SK-N-SH (cell line): Measurements from ENCODE around the gene PDGFA. TPM values are rescaled to one million over a fixed set of nuclear protein-coding genes. Genes with fewer than 3 reads are reported as not detected.

Experiments
- CTCF ChIA-PET: fragments of 300-600, 350-600 bp; formaldehyde crosslinking; extraction: SDS; loops from one replicate; lab custom pipeline; 2021; lab: Yijun Ruan, JAX
- POLR2A ChIA-PET: fragments of 350-600 bp; sonication (Branson Sonifier 250); formaldehyde crosslinking; extraction: SDS; loops from one replicate; lab custom pipeline; 2020; ENCODE audit warnings: antibody characterized with exemption, inconsistent platforms; lab: Yijun Ruan, JAX
- DNase-seq: peaks from one replicate; pipeline ENCODE4 v3.0.0; 2012
- H2AFZ ChIP-seq: fragments of 200-600 bp; sonication (generic); 2 replicates; pipeline ENCODE4 v1.8.1; 2016; ENCODE audit warnings: antibody characterized with exemption, mild to moderate bottlenecking, low read depth
- H3F3A ChIP-seq: fragments of 200-600 bp; sonication (generic); replicated peaks from 2 replicates; pipeline ENCODE3; 2016; ENCODE audit warnings: antibody characterized with exemption, mild to moderate bottlenecking; ENCODE audit not compliant: insufficient read depth
- H3K27ac ChIP-seq, 2 experiments: fragments of 200-500 bp in 1 of 2; fragments of 200-600 bp in 1 of 2; sonication (Bioruptor generic) in 1 of 2; sonication (generic), shearing (Covaris generic) in 1 of 2; 2 replicates each; pipeline versions ENCODE4 v1.5.1 to v1.6.1; 2014 to 2016; ENCODE audit warnings: low read depth in 2 of 2, inconsistent platforms in 1 of 2, low read length in 1 of 2, mild to moderate bottlenecking in 1 of 2, mixed read lengths in 1 of 2
- H3K27me3 ChIP-seq: fragments of 200-600 bp; sonication (generic), shearing (Covaris generic); 2 replicates; pipeline ENCODE4 v1.6.1; 2016; ENCODE audit warnings: mixed run types; ENCODE audit not compliant: insufficient read depth
- H3K36me3 ChIP-seq, 2 experiments: fragments of 200-500 bp in 1 of 2; fragments of 200-600 bp in 1 of 2; sonication (Bioruptor generic) in 1 of 2; sonication (generic) in 1 of 2; replicated peaks in 1 of 2; 2 replicates each; pipeline versions ENCODE3 to v1.5.1; 2014 to 2016; ENCODE audit warnings: low read length in 1 of 2, mild to moderate bottlenecking in 1 of 2; ENCODE audit not compliant: insufficient read depth in 2 of 2, control insufficient read depth in 1 of 2
- H3K4me1 ChIP-seq, 2 experiments: fragments of 200-500 bp in 1 of 2; fragments of 200-600 bp in 1 of 2; sonication (Bioruptor generic) in 1 of 2; sonication (generic), shearing (Covaris generic) in 1 of 2; 2 replicates each; pipeline versions ENCODE4 v1.5.1 to v1.6.1; 2014 to 2016; ENCODE audit warnings: low read depth in 1 of 2, low read length in 1 of 2, mixed run types in 1 of 2; ENCODE audit not compliant: insufficient read depth in 2 of 2, control insufficient read depth in 1 of 2
- H3K4me2 ChIP-seq: fragments of 200-600 bp; sonication (generic), shearing (Covaris generic); 2 replicates; pipeline ENCODE4 v1.6.1; 2017; ENCODE audit warnings: mixed run types
- H3K4me3 ChIP-seq, 2 experiments: fragments of 200-500 bp in 1 of 2; fragments of 200-600 bp in 1 of 2; sonication (Bioruptor generic) in 1 of 2; sonication (generic), shearing (Covaris generic) in 1 of 2; 2 replicates each; pipeline versions ENCODE4 v1.5.1 to v1.8.1; 2014 to 2016; ENCODE audit warnings: low read depth in 2 of 2, inconsistent platforms in 1 of 2, low read length in 1 of 2, mild to moderate bottlenecking in 1 of 2, mixed read lengths in 1 of 2, moderate library complexity in 1 of 2
- H3K79me2 ChIP-seq: fragments of 200-600 bp; sonication (generic); 2 replicates; pipeline ENCODE4 v1.8.1; 2017; ENCODE audit warnings: mild to moderate bottlenecking; ENCODE audit not compliant: insufficient read depth
- H3K9ac ChIP-seq: fragments of 200-600 bp; sonication (generic); 2 replicates; pipeline ENCODE4 v1.6.1; 2017; ENCODE audit warnings: mixed run types
- H3K9me2 ChIP-seq: fragments of 200-600 bp; sonication (generic); 2 replicates; pipeline ENCODE4 v1.6.1; 2017; ENCODE audit warnings: mixed run types
- H3K9me3 ChIP-seq: fragments of 200-600 bp; sonication (generic); 2 replicates; pipeline ENCODE4 v1.6.1; 2017; ENCODE audit warnings: mixed run types, mild to moderate bottlenecking, moderate library complexity
- H4K20me1 ChIP-seq: fragments of 200-600 bp; sonication (generic); 2 replicates; pipeline ENCODE4 v1.6.1; 2017; ENCODE audit warnings: mild to moderate bottlenecking, mixed run types; ENCODE audit not compliant: insufficient read depth
- CTCF ChIP-seq: fragments of 200-600 bp; sonication (generic); IDR thresholded peaks from 2 replicates; pipeline ENCODE4 v1.6.1; 2017; ENCODE audit warnings: antibody characterized with exemption, mild to moderate bottlenecking, moderate library complexity
- EP300 ChIP-seq, 2 experiments: IDR thresholded peaks; 2 replicates each; pipeline versions ENCODE4 v1.4.0 to v1.6.1; 2012; ENCODE audit warnings: borderline replicate concordance in 1 of 2, low read depth in 1 of 2, low read length in 1 of 2
- EZH2phosphoT487 ChIP-seq: fragments of 200-600 bp; sonication (generic); IDR thresholded peaks from 2 replicates; pipeline ENCODE4 v1.6.1; 2017; ENCODE audit warnings: low read depth, mixed run types, mild to moderate bottlenecking, antibody characterized with exemption, moderate library complexity, borderline replicate concordance
- FOSL2 ChIP-seq: IDR thresholded peaks from 2 replicates; pipeline ENCODE4 v1.4.0; 2012; ENCODE audit warnings: low read depth, mild to moderate bottlenecking, moderate library complexity, borderline replicate concordance
- FOXJ3 ChIP-seq: sonication (generic); formaldehyde crosslinking; IDR thresholded peaks from 2 replicates; pipeline ENCODE4 v1.5.1; 2020; ENCODE audit warnings: mild to moderate bottlenecking, missing genetic modification reagents
- FOXM1 ChIP-seq: IDR thresholded peaks from 2 replicates; pipeline ENCODE4 v1.4.0; 2012; ENCODE audit warnings: low read depth, mild to moderate bottlenecking
- GABPA ChIP-seq: IDR thresholded peaks from 2 replicates; pipeline ENCODE4 v1.4.0; 2012; ENCODE audit warnings: low read depth, mild to moderate bottlenecking
- GATA2 ChIP-seq: sonication (generic); formaldehyde crosslinking; IDR thresholded peaks from 2 replicates; pipeline ENCODE4 v1.5.0; 2020; ENCODE audit warnings: mild to moderate bottlenecking, missing genetic modification reagents
- JUND ChIP-seq: IDR thresholded peaks from 2 replicates; pipeline ENCODE4 v1.4.0; 2012
- MAX ChIP-seq: IDR thresholded peaks from 2 replicates; pipeline ENCODE4 v1.4.0; 2012; ENCODE audit warnings: low read depth
- MEF2A ChIP-seq: IDR thresholded peaks from 2 replicates; pipeline ENCODE4 v1.4.0; 2012; ENCODE audit warnings: low read depth, borderline replicate concordance
- MXI1 ChIP-seq: IDR thresholded peaks from 2 replicates; pipeline ENCODE4 v1.6.1; 2012; ENCODE audit warnings: mild to moderate bottlenecking, low read depth, low read length, improper control_type of control experiment
- NFIC ChIP-seq: IDR thresholded peaks from 2 replicates; pipeline ENCODE4 v1.4.0; 2012; ENCODE audit warnings: borderline replicate concordance
- NRF1 ChIP-seq: IDR thresholded peaks from 2 replicates; pipeline ENCODE4 v1.6.1; 2012; ENCODE audit warnings: low read depth, mild to moderate bottlenecking, low read length
- POLR2AphosphoS5 ChIP-seq: IDR thresholded peaks from 2 replicates; pipeline ENCODE4 v1.6.1; 2012; ENCODE audit warnings: low read depth, low read length
- RAD21 ChIP-seq: IDR thresholded peaks from 2 replicates; pipeline ENCODE4 v1.6.1; 2012; ENCODE audit warnings: mild to moderate bottlenecking, low read length
- REST ChIP-seq: IDR thresholded peaks from 2 replicates; pipeline ENCODE4 v1.6.1; 2012; ENCODE audit warnings: mild to moderate bottlenecking, low read depth, low read length, moderate library complexity
- RXRA ChIP-seq: IDR thresholded peaks from 2 replicates; pipeline ENCODE4 v1.4.0; 2012; ENCODE audit warnings: low read depth, mild to moderate bottlenecking, borderline replicate concordance
- SIN3A ChIP-seq: IDR thresholded peaks from 2 replicates; pipeline ENCODE4 v1.6.1; 2012; ENCODE audit warnings: low read depth, mild to moderate bottlenecking, low read length, moderate library complexity, borderline replicate concordance
- SMC3 ChIP-seq: IDR thresholded peaks from 2 replicates; pipeline ENCODE4 v1.6.1; 2012; ENCODE audit warnings: low read depth, low read length, improper control_type of control experiment
- TAF1 ChIP-seq: IDR thresholded peaks from 2 replicates; pipeline ENCODE4 v1.6.1; 2012; ENCODE audit warnings: low read depth, mild to moderate bottlenecking, low read length, moderate library complexity, borderline replicate concordance
- TCF12 ChIP-seq: IDR thresholded peaks from 2 replicates; pipeline ENCODE4 v1.4.0; 2012
- TEAD4 ChIP-seq: IDR thresholded peaks from 2 replicates; pipeline ENCODE4 v1.4.0; 2012; ENCODE audit warnings: mild to moderate bottlenecking, borderline replicate concordance; ENCODE audit not compliant: insufficient read depth
- YY1 ChIP-seq: IDR thresholded peaks from 2 replicates; pipeline ENCODE4 v1.4.0; 2012; ENCODE audit warnings: low read depth, mild to moderate bottlenecking
- whole genome bisulfite sequencing: methylation state at CpG from one replicate; pipeline ENCODE4 v1.1.6; 2017; ENCODE audit warnings: low lambda C conversion rate; 5-methylcytosine and 5-hydroxymethylcytosine counted together
- polyA plus RNA-seq, 3 experiments: library from polyadenylated mRNA; depleted of rRNA; stranded (reverse); fragments of >200 nt; gene quantifications; 2 replicates each; pipeline ENCODE4 v1.2.3, GENCODE V29; 2012
- TF ChIP-seq, protein P1 (sequence below): IDR thresholded peaks from 2 replicates; pipeline ENCODE4 v1.4.0; 2012; ENCODE audit warnings: low read depth, borderline replicate concordance
- TF ChIP-seq, protein P2 (sequence below): IDR thresholded peaks from 2 replicates; pipeline ENCODE4; 2012

Gene PDGFA
- polyA plus RNA-seq, 1 of the 3 experiments (the other 2 are of a cell fraction): 18.9 TPM

- Histone ChIP-seq H3K9me2 (no peaks in the 10 kb centered on the region), H3K27me3 (no peaks in the 10 kb centered on the region), H4K20me1 (no peaks in the 10 kb centered on the region), H3K36me3 (no peaks in the 10 kb centered on the region), H3K79me2 (no peaks in the 10 kb centered on the region), H3F3A (peaks cover 13% of the 10 kb centered on the region), H3K27ac (peak overlapping the region in 1 of 2 experiments; percentile 85; a peak in 2 of 4 replicates), H2AFZ (peak overlapping the region; percentile 7; the same call in 1 of the 2 replicates), H3K9me3 (no peaks in the 10 kb centered on the region), H3K4me1 (peaks cover 5 to 30% of the 10 kb centered on the region in 2 experiments; a peak in 3 of 4 replicates), H3K9ac (peak overlapping the region; percentile 60; the same call in 1 of the 2 replicates), H3K4me2 (peak overlapping the region; percentile 35; the same call in 1 of the 2 replicates), H3K4me3 (no peak overlapping the region)
- CTCF ChIA-PET: interaction anchor here (1.7 kb wide), 1 partner anchor 10 kb away, joined by 5 read pairs; no protein-coding TSS in a partner anchor
- 5% methylated on average over 14 of the region's 27 CpGs for WGBS
- POLR2A ChIA-PET: interaction anchor here (1.2 kb wide), 1 partner anchor 183 kb away, joined by 3 read pairs; no protein-coding TSS in a partner anchor
- DNase-seq: no peak
- TF ChIP-seq JUND (peak; percentile 80; the same call in 1 of the 2 replicates), MAX (peak; percentile 88), GABPA (no peak), NFIC (peak; percentile 77), MEF2A (no peak), TEAD4 (peak; percentile 73; the same call in 1 of the 2 replicates), RXRA (peak; percentile 98), MXI1 (no peak), TAF1 (peak; percentile 29; the same call in 1 of the 2 replicates), FOSL2 (peak; percentile 97), EP300 (IDR thresholded peaks at IDR 0.05; ENCODE audit: borderline replicate concordance in 1 of 2, low read depth in 1 of 2, low read length in 1 of 2) (peak in 1 of 2 experiments; percentile 66; a peak in 1 of 4 replicates), REST (peak; percentile 64; the same call in 1 of the 2 replicates), SMC3 (no peak), NRF1 (no peak), FOXM1 (0 out of 2 replicates have a peak, but pooled peaks have one; percentile 20), POLR2AphosphoS5 (no peak; the same call in 1 of the 2 replicates), CTCF (no peak), SIN3A (no peak), RAD21 (no peak), FOXJ3 (CRISPR knock-in tag) (no peak), GATA2 (CRISPR knock-in tag) (no peak), EZH2phosphoT487 (no peak), TCF12 (peak; percentile 85), YY1 (no peak)
- TF ChIP-seq, protein P1, sequence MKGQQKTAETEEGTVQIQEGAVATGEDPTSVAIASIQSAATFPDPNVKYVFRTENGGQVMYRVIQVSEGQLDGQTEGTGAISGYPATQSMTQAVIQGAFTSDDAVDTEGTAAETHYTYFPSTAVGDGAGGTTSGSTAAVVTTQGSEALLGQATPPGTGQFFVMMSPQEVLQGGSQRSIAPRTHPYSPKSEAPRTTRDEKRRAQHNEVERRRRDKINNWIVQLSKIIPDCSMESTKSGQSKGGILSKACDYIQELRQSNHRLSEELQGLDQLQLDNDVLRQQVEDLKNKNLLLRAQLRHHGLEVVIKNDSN: no peak
- TF ChIP-seq, protein P2, sequence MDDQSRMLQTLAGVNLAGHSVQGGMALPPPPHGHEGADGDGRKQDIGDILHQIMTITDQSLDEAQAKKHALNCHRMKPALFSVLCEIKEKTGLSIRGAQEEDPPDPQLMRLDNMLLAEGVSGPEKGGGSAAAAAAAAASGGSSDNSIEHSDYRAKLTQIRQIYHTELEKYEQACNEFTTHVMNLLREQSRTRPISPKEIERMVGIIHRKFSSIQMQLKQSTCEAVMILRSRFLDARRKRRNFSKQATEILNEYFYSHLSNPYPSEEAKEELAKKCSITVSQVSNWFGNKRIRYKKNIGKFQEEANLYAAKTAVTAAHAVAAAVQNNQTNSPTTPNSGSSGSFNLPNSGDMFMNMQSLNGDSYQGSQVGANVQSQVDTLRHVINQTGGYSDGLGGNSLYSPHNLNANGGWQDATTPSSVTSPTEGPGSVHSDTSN: peak; percentile 46; the same call in 1 of the 2 replicates
Observed at GRCh38 chr7:542713-543500, 23.3 kb upstream of the PDGFA start.
